Mammary epithelial cell (primary cell): ENCODE measurements around the gene TRABD2B.

ENCODE experiments used
- EZH2 ChIP-seq: IDR thresholded peaks from 2 replicates; pipeline ENCODE4 v1.6.1; 2012; ENCODE audit warnings: low read length, inconsistent platforms, borderline replicate concordance
- TF ChIP-seq, protein P1 (sequence below), 2 donors: IDR thresholded peaks in 1 of 2; conservative IDR thresholded peaks in 1 of 2; 2 replicates each; pipeline ENCODE4 v1.5.1; 2011 to 2012; ENCODE audit warnings: inconsistent platforms in 2 of 2, low read length in 2 of 2, mild to moderate bottlenecking in 2 of 2, control low read depth in 1 of 2, low read depth in 1 of 2; ENCODE audit not compliant: insufficient read depth in 1 of 2; ENCODE audit errors: extremely low read depth in 1 of 2

DNA sequence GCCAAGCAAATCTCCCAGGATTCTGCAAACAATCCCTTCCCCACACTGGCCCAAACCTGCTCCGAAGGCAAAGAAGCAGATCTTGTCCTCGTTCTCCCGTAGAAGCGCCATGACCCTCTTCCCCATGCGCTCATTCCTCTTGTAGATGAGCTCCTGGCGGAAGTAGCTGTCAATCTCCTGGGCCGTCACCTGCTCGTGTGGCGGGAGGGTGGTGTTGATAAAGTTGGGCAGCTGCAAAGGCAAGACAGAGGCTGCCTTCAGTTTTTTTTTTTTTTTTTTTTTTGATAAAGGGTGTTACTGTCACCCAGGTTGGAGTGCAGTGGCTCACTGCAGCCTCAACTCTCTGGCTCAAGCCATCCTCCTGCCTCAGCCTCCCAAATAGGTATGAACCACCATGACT, 202.7 kb downstream of the TRABD2B start:
- TF ChIP-seq, protein P1, sequence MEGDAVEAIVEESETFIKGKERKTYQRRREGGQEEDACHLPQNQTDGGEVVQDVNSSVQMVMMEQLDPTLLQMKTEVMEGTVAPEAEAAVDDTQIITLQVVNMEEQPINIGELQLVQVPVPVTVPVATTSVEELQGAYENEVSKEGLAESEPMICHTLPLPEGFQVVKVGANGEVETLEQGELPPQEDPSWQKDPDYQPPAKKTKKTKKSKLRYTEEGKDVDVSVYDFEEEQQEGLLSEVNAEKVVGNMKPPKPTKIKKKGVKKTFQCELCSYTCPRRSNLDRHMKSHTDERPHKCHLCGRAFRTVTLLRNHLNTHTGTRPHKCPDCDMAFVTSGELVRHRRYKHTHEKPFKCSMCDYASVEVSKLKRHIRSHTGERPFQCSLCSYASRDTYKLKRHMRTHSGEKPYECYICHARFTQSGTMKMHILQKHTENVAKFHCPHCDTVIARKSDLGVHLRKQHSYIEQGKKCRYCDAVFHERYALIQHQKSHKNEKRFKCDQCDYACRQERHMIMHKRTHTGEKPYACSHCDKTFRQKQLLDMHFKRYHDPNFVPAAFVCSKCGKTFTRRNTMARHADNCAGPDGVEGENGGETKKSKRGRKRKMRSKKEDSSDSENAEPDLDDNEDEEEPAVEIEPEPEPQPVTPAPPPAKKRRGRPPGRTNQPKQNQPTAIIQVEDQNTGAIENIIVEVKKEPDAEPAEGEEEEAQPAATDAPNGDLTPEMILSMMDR (conservative IDR thresholded peaks at IDR 0.05 in 1 of 2, IDR thresholded peaks at IDR 0.05 in 1 of 2; ENCODE audit: extremely low read depth in 1 of 2, insufficient read depth in 1 of 2, low read depth in 1 of 2, low read length in 2 of 2), result no peak
- no peak for TF ChIP-seq EZH2
